Ammon's horn (tissue), 1 donor: Measurements from ENCODE around the gene ALX4.

Experiments
- DNase-seq: peaks from one replicate; pipeline ENCODE4 v3.0.0-alpha.2; 2016; ENCODE audit warnings: low spot score

Gene ALX4

GRCh38 chr11:44335052-44335760 is 25.3 kb upstream of the ALX4 start:
- DNase-seq = no peak

- DNase-seq = no peak
Observed at GRCh38 chr11:44334356-44335004, 24.5 kb upstream of the ALX4 start.

GRCh38 chr11:44333271-44334218 is 23.6 kb upstream of the ALX4 start:
- DNase-seq = no peak

DNA sequence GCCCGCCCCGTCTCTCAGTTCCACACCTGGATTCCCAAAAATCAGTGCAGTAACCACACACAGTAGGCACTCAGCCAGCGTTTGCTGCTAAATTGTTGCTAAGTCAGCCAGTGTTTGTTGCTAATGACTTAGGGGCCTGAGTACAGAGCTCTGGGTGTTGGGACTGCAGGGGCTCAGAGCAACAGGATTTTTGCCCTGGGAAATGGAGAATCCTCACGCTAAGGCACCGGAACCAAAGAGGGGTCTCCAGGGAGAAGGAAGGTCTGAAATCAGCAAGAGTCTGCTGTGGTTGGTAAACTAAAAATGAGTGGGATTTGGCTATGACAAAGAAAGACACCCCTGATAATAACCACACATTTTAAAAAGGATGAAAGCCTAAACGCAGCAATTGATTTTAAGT is 22.7 kb upstream of the ALX4 start:
- DNase-seq = no peak

DNA sequence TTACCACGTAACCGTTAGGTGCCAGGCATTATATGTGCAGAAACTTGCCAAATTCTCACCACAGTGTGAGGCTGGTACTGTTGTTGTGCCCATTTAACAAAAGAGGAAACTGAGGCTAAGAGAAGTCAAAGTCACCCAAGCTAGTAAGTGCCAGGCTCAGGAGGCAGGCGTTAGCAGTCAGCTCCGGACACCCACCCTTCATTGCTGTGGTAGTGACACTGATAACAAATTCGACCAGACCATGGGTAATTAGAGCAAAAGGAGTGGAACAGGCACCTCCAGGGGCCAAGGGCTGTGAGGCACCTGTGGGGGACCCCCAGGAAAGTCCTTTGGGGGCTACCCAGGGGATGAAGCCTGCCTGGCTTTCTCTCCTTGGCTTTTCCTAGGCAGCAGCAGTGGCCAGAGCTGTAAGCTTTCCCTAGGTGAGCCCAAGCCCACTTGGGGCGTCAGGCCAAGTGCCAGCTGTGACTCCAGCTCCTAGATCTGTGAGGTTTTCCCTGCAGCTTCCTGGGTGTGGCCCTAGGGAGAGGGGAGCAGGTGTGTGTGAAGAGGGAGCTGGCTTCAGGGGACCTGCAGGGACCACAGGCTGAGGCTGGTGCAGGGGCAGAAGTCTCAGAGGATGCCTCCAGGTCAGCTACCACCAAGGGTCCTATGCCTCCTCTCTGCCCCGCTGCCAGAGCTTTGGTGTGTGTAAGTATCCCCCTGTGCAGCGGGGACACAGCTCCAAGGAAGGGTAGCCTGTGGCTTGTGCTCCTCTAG is 19.7 kb upstream of the ALX4 start:
- no peak for DNase-seq

DNA sequence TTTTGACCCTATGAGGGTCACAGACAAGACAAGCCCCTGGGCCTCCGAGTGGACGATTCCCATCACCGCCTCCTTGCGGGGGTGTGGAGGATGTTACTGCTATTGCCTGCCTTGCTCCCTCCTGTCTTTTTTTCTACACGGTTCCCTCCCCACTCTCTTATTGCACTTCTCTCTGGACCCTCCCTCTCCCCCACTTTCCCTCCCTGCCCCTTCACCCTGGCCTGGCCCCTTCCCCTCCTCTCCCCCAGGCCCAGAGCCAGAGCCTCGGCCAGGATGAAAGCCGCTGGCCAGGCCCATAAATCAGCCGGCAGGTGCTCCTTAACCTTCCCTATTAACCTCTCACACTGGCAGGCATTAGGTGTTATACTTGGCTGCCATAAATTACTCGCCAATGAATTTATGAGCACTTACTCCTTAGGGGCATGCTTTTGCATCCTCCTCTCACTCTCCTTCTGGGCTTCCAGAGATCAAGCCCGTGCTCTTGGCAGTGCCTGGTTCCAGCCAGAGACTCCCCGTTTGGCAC is 18.3 kb upstream of the ALX4 start:
- DNase-seq = no peak

DNA sequence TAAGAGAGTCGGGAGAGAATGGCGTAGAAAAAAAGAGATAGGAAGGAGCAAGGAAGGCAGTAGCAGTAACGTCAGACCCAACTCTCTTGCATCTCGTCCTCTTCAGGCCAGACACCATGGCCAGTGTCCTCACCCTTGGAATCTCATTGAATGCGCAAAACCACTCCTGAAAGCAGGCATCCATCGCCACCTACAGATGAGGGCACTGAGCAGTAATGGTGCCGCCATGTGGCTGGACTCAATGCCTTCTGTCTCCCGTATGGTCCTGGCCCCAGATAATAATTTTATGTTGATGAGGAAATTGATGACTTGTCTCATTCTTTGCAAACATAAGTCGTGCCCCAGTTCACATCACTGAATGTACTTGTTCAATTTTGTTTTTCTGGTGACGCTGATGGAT is 17.8 kb upstream of the ALX4 start:
- DNase-seq = no peak

- DNase-seq = no peak
Observed at GRCh38 chr11:44326615-44327475, 16.9 kb upstream of the ALX4 start.

DNA sequence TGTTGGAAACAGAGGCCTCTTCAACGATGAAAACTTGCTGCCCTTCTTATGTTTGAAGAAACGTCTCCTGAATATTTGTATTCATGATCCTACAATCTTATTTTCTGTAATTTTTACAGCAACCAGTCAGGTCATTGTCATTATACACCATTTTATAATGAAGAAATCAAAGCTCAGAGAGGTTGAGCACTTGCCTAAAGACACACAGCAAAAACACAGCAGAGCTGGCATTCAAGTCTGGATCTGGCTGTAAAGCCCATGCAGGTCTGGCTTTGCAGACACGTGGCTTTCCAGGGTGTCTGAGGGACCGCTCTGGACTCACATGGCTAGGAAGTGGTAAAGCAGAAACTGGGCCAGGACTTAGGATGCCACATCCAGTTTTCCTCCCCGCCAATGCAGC is 15.8 kb upstream of the ALX4 start:
- no peak for DNase-seq

GRCh38 chr11:44324749-44325525 is 15.0 kb upstream of the ALX4 start:
- DNase-seq = no peak

DNA sequence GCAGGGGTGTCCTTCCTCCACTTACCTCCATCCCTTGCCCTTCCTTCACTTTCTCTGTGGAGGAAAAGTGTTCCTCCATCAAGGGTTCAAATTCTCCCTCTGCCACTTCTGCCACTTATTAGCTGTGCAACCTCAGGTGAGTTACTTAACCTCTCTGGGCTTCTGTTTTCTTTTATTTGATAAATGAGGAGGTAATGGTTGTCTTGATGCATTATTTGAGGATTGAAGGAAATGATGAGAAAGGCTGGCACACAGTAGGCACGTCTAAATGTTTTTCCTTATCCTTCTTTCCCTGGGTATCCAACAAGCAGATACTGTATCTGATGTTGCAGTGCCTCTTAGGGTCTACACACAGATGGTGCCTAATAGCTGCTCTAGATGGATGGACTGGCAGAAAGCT is 14.3 kb upstream of the ALX4 start:
- no peak for DNase-seq

- DNase-seq = no peak
Observed at GRCh38 chr11:44322243-44322642, 12.3 kb upstream of the ALX4 start.

DNA sequence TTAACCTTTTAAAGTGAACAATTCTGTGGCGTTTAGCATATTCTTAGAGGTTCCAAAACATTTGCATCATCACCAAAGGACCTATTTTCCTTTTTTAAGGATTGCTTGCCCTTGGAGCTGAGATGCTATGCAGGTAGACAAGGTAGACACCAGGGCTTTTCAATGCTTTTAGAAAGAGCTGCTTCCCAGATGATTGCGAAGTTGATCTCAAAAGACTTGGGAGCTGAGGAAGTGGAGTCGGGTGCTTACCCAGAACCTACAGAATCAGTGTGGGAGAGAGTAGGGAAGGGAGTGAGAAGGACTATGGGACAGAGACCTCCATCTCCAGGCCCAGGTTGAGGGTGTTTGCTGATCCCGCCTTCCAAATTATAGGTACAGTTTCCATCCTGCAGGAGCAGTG is 11.1 kb upstream of the ALX4 start:
- no peak for DNase-seq

DNA sequence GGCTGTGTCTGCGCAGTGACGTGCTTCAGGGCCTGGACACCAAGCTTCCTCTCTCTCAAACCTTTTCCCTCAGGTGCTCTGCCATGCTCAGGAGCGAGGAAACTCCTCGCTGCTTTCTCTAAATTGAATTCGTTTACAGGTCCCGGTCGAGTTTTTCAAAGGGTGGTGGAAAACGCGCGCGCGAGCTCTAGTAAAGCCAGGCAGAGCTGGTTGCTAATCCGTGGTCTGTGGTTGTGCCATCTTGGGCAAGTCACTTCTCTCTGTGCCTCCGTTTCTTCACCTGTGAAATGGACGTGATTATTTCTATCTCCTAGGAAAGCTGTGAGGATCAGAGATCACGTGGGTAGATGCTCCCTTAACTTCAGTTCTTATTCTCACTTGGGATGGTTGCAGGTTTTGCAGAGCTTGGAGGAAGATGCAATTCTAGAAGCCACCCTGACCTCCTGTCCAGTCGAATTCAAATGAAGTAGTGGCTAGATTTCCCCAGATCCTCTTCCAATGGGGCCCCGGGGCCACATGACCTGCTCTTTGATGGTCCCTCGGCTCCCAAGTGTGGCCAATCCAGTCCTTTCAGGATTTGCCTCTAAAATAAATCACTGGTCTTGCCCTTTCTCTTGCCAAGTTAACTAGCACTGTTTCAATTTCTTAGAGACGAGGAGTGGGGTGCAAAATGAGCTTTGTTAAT is 10.5 kb upstream of the ALX4 start:
- no peak for DNase-seq

DNA sequence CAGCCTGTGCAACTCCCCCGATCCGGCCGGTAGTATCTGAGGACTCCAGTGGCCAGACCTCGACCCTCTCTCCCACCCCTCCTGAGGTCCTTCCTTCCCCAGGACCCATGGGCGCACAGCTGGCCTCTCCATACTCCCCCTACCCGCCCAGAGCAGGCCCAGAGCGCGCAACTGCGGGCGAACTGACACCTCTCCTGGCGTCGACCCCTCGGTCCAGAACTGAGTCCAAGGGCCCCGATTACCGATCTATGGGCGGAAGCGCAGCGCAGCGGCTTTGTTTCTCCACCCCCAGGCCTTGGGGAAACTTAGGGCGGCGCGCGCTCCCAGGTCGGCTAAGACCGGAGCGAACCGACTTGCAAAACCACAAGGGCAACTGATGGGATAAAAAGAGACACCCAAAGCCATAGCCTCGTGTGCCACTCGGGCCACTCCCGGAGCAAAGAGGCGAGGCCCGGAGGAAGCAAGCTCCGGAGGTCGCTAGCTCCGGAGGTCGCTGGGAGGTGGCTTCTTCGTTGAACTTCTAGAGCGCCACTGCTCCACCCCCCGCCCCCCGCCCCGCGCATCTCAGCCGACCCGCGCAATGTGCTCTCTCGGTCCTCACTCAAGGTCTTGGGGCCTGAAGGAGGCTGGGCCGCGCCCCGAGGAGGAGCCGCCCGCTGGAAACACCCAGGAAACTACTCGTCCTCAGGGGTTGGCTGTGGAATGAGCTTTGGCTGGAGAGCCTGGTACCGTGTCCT is 9.8 kb upstream of the ALX4 start:
- no peak for DNase-seq

GRCh38 chr11:44319170-44319551 is 9.2 kb upstream of the ALX4 start:
- DNase-seq = no peak

DNA sequence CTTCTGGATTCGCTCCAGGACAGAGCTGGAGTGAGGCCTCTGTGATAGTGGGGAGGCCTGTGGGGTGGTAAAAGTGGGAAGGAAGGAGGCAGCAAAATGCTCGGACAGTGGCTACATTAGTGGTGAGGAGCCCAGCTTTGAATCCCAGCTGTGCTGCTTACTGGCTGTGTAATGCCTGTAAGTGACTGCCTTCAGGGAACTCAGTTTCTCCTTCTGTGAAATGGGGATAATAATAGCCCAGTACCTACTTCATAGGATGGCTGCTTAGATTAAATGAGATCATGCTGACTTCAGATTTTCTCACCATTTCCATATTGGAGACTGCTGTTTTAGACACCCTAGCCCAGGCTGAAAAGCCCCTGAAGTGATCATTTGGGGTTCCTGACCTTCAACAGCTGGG is 8.4 kb upstream of the ALX4 start:
- DNase-seq = no peak

GRCh38 chr11:44316659-44317240 is 6.8 kb upstream of the ALX4 start:
- no peak for DNase-seq
